Karpas-422 (cell line): ENCODE measurements around the gene HSD17B12. TPM values are rescaled to one million over a fixed set of nuclear protein-coding genes. Genes with fewer than 3 reads are reported as not detected.
A peak's percentile ranks its signal among the peaks of the same experiment; 100 is the strongest.

Experiments used
- DNase-seq: peaks from one replicate; pipeline ENCODE4 v3.0.0-alpha.2; 2015
- H2AFZ ChIP-seq: fragments of 200-600 bp; sonication (generic); 2 replicates; pipeline ENCODE4 v1.6.1; 2014; ENCODE audit warnings: antibody characterized with exemption, low read length, mixed read lengths
- H3K27ac ChIP-seq: fragments of 200-600 bp; sonication (generic); 2 replicates; pipeline ENCODE4 v1.5.1; 2014; ENCODE audit warnings: mild to moderate bottlenecking, low read length, moderate library complexity
- H3K27me3 ChIP-seq: fragments of 200-600 bp; sonication (generic); 2 replicates; pipeline ENCODE4 v1.6.1; 2014; ENCODE audit warnings: low read length, mixed read lengths
- H3K36me3 ChIP-seq: fragments of 200-600 bp; sonication (generic); 2 replicates; pipeline ENCODE4 v1.6.1; 2014; ENCODE audit warnings: low read length, mixed read lengths; ENCODE audit not compliant: insufficient read depth
- H3K4me1 ChIP-seq: fragments of 200-600 bp; sonication (generic); 2 replicates; pipeline ENCODE4 v1.6.1; 2014; ENCODE audit warnings: mild to moderate bottlenecking, low read length, mixed read lengths
- H3K4me2 ChIP-seq: fragments of 200-600 bp; sonication (generic); 2 replicates; pipeline ENCODE4 v1.6.1; 2014; ENCODE audit warnings: low read length, low read depth, mild to moderate bottlenecking; ENCODE audit not compliant: poor library complexity, severe bottlenecking
- H3K4me3 ChIP-seq: fragments of 200-600 bp; sonication (generic); 2 replicates; pipeline ENCODE4 v1.5.1; 2014; ENCODE audit warnings: mild to moderate bottlenecking, antibody characterized with exemption, low read length, mixed read lengths
- H3K79me2 ChIP-seq: fragments of 200-600 bp; sonication (generic); 2 replicates; pipeline ENCODE4 v1.6.1; 2014; ENCODE audit warnings: mild to moderate bottlenecking, low read length, mixed read lengths
- H3K9ac ChIP-seq: fragments of 200-600 bp; sonication (generic); 2 replicates; pipeline ENCODE4 v1.6.0; 2014; ENCODE audit warnings: low read length
- H3K9me2 ChIP-seq: fragments of 200-600 bp; sonication (generic), shearing (Covaris generic); replicated peaks from 2 replicates; pipeline ENCODE4 v1.6.0; 2014; ENCODE audit warnings: mild to moderate bottlenecking, low read length, moderate library complexity; ENCODE audit not compliant: insufficient read depth
- H3K9me3 ChIP-seq: fragments of 300-700, 200-600 bp; sonication (generic); 2 replicates; pipeline ENCODE4 v1.6.1; 2014; ENCODE audit warnings: low read length, mixed read lengths
- H4K20me1 ChIP-seq: fragments of 200-600 bp; sonication (generic); 2 replicates; pipeline ENCODE4 v1.6.1; 2014; ENCODE audit warnings: mild to moderate bottlenecking, antibody characterized with exemption, low read length, low read depth; ENCODE audit not compliant: insufficient read depth
- total RNA-seq: library from RNA; depleted of rRNA; stranded (reverse); fragments of >200 nt; shearing (Covaris generic); gene quantifications from 2 replicates; pipeline ENCODE4 v1.2.3, GENCODE V29; 2014; ENCODE audit warnings: low replicate concordance

HSD17B12 gene
- total RNA-seq, 1 experiment from 2014 or later = 355 TPM

DNA sequence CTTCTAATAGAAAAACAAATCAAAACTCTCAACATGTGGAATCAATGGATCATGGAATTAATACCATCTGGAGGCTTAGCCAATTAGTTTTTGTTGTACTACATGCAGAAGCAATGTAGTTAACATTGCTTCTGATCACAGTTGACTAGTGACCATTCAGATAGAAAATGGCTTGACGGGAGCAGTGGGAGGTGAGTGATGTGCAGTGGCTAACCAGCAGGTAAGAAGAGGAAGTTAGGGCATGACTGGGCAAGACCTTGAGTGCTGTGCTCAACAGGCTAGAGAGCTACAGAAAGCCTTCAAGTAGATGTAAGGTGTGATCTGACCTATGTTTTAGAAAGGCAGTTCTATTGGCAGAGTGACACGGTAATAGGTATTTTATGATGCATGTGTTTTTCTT is 139.4 kb downstream of the HSD17B12 start:
- no peak overlapping the region for H3K9ac ChIP-seq
- H3K9me2 ChIP-seq = no peaks in the 10 kb centered on the region
- no peak overlapping the region for H3K4me2 ChIP-seq
- H3K27ac ChIP-seq = no peak overlapping the region
- peaks cover 57% of the 10 kb centered on the region for H3K36me3 ChIP-seq
- no peaks in the 10 kb centered on the region for H3K27me3 ChIP-seq
- H3K4me3 ChIP-seq = no peak overlapping the region
- H3K9me3 ChIP-seq = no peaks in the 10 kb centered on the region
- H3K4me1 ChIP-seq = no peaks in the 10 kb centered on the region
- peaks cover 63% of the 10 kb centered on the region for H3K79me2 ChIP-seq
- no peaks in the 10 kb centered on the region for H4K20me1 ChIP-seq
- no peak overlapping the region for H2AFZ ChIP-seq
- DNase-seq = no peak

DNA sequence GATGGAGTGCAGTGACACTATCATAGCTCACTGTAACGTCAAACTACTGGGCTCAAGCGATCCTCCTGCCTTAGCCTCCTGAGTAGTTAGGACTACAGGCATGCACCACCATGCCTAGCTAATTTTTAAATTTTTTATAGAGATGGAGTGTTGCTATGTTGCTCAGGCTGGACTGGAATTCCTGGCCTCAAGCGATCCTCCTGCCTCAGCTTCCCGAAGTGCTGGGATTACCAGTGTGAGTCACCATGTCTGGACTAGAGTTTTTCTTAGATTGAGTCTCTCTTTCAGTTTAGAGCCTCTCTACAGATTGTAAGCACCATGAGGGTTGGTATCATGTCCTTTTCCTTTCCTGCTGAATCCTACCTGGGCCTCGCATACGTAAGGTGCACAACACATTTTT is 142.8 kb downstream of the HSD17B12 start:
- H3K9me3 ChIP-seq = no peaks in the 10 kb centered on the region
- no peaks in the 10 kb centered on the region for H3K9me2 ChIP-seq
- H3K27ac ChIP-seq = no peak overlapping the region
- H3K4me2 ChIP-seq = no peak overlapping the region
- H3K79me2 ChIP-seq = peaks cover 48% of the 10 kb centered on the region
- no peak for DNase-seq
- no peak overlapping the region for H2AFZ ChIP-seq
- H3K4me3 ChIP-seq = no peak overlapping the region
- peaks cover 44% of the 10 kb centered on the region for H3K36me3 ChIP-seq
- H3K4me1 ChIP-seq = peaks cover 8% of the 10 kb centered on the region
- no peak overlapping the region for H3K9ac ChIP-seq
- no peaks in the 10 kb centered on the region for H4K20me1 ChIP-seq
- no peaks in the 10 kb centered on the region for H3K27me3 ChIP-seq

DNA sequence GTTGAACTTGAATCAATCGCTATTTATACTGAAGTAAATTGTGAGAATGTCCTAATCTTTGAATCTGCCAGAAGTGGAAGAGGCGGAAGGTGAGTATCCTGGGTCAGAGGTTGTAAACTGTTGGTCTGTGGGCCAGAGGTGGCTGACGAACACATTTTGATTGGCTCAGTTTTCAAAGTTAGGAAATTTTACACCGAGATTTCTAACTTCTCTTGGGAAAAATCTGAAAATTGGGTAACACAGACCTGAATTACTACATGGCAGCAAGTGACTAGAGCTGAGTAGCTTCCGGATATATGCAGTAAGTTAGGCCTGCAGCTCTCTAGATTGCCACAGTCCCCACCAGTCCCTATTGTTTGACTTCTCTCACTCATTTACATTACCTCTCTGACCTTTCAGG is 143.3 kb downstream of the HSD17B12 start:
- H3K27ac ChIP-seq = no peak overlapping the region
- DNase-seq = no peak
- no peak overlapping the region for H3K9ac ChIP-seq
- H3K9me3 ChIP-seq = no peaks in the 10 kb centered on the region
- peaks cover 8% of the 10 kb centered on the region for H3K4me1 ChIP-seq
- peaks cover 40% of the 10 kb centered on the region for H3K36me3 ChIP-seq
- H3K4me3 ChIP-seq = no peak overlapping the region
- H2AFZ ChIP-seq = no peak overlapping the region
- no peaks in the 10 kb centered on the region for H3K9me2 ChIP-seq
- H4K20me1 ChIP-seq = no peaks in the 10 kb centered on the region
- peaks cover 47% of the 10 kb centered on the region for H3K79me2 ChIP-seq
- H3K27me3 ChIP-seq = no peaks in the 10 kb centered on the region
- no peak overlapping the region for H3K4me2 ChIP-seq

DNA sequence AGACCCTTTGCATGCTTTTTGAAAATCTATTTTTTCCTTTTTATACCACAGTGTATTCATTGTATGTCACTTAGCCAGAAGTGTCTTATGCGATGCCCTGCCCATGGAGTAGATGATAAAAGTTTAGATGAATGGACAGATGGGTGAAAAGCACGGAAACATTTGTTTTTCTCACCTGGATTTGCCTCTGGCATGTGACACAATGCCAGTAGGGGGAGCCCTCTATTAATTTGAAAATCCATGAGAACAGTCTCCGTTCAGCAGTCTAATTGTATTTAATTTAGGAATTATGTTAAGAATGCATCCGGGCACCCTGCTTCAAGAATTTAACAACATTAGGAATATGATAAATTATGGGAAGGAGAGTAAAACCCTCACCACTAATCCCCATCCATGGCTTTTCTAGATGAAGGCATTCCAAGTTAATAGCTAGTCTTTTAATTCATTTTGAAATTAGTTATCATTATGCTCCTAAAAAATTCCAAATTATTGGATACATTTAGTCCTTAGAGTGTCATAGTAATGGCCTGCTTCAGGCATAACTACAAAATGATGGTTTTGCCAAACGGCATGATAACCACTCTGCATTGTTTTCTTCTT is 144.8 kb downstream of the HSD17B12 start:
- no peaks in the 10 kb centered on the region for H3K9me2 ChIP-seq
- DNase-seq = peak; percentile 58
- no peak overlapping the region for H3K4me2 ChIP-seq
- H3K79me2 ChIP-seq = peaks cover 40% of the 10 kb centered on the region
- no peak overlapping the region for H3K4me3 ChIP-seq
- H4K20me1 ChIP-seq = no peaks in the 10 kb centered on the region
- peaks cover 28% of the 10 kb centered on the region for H3K36me3 ChIP-seq
- H3K27me3 ChIP-seq = no peaks in the 10 kb centered on the region
- no peak overlapping the region for H2AFZ ChIP-seq
- no peaks in the 10 kb centered on the region for H3K9me3 ChIP-seq
- H3K9ac ChIP-seq = no peak overlapping the region
- H3K4me1 ChIP-seq = peaks cover 8% of the 10 kb centered on the region
- H3K27ac ChIP-seq = no peak overlapping the region

DNA sequence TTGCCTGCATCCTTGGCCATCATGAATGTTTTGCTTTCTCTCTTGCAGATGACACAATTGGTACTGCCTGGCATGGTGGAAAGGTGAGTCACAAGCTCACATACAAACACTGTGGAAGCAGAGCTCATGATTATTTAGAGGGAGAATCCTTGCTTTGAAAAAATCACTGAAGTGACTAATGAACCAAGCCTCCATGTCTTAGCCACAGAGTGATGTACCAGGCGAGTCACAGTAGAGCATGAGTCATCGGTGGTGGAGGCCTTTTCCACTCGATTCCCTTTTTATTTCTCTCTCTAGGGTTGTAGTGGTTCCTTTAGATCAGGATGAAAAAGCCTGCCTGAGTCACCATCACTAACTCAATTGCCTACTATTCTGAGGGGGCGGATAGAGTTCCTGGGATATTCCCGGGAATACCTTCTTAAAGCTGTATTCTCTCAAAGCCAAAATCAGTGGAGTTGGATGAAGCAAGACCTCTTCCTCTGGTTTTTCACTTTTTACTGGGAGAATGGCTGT is 150.4 kb downstream of the HSD17B12 start:
- Histone ChIP-seq H3K27ac (no peak overlapping the region), H3K4me3 (no peak overlapping the region), H3K9me2 (no peaks in the 10 kb centered on the region), H3K4me2 (no peak overlapping the region), H2AFZ (no peak overlapping the region), H3K9ac (no peak overlapping the region), H3K36me3 (peaks cover 27% of the 10 kb centered on the region), H3K4me1 (peaks cover 19% of the 10 kb centered on the region), H3K27me3 (no peaks in the 10 kb centered on the region), H4K20me1 (no peaks in the 10 kb centered on the region), H3K9me3 (no peaks in the 10 kb centered on the region), H3K79me2 (peaks cover 43% of the 10 kb centered on the region)
- DNase-seq = no peak

DNA sequence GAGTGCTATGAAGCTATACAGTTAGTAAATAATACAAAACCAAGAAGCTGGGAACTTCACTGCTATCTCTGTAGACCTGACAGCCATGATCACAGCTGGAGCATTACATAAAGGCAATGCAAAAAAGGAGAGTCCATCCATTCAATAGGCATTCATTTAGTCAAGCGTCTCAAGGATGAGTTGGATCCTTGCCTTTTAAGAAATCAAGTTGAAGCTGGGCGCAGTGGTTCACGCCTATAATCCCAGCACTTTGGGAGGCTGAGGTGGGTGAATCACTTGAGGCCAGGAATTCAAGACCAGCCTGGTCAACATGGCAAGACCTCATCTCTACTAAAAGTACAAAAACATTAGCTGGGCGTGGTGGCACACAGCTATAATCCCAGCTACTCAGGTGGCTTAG is 152.0 kb downstream of the HSD17B12 start:
- no peak overlapping the region for H3K27ac ChIP-seq
- no peaks in the 10 kb centered on the region for H4K20me1 ChIP-seq
- no peaks in the 10 kb centered on the region for H3K9me3 ChIP-seq
- no peaks in the 10 kb centered on the region for H3K27me3 ChIP-seq
- no peak overlapping the region for H2AFZ ChIP-seq
- peaks cover 14% of the 10 kb centered on the region for H3K4me1 ChIP-seq
- peaks cover 21% of the 10 kb centered on the region for H3K36me3 ChIP-seq
- peaks cover 43% of the 10 kb centered on the region for H3K79me2 ChIP-seq
- no peaks in the 10 kb centered on the region for H3K9me2 ChIP-seq
- no peak overlapping the region for H3K9ac ChIP-seq
- no peak overlapping the region for H3K4me2 ChIP-seq
- DNase-seq = no peak
- no peak overlapping the region for H3K4me3 ChIP-seq

DNA sequence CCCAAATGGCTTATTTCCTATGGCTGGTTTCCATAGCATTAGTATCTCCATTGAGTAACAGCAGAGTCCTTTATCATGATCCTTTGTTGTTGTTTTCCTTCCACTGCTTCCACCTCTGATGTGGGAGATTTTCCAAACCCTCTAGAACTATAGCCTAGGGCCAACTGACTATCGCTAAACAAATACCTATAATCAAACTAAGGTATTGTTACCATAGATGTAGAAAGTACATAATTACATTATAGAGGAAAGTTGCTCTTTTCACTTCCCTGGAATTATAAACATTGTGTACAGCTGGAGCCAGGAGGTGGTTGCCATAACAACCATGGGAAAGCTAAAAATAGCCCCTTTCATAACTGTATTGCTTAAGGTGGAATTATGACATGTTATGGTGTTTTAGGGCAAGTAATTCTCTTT is 153.1 kb downstream of the HSD17B12 start:
- Histone ChIP-seq H3K9me3 (no peaks in the 10 kb centered on the region), H4K20me1 (no peaks in the 10 kb centered on the region), H3K27me3 (no peaks in the 10 kb centered on the region), H3K4me3 (no peak overlapping the region), H3K4me1 (peaks cover 11% of the 10 kb centered on the region), H3K9ac (no peak overlapping the region), H3K36me3 (peaks cover 29% of the 10 kb centered on the region), H2AFZ (no peak overlapping the region), H3K4me2 (no peak overlapping the region), H3K9me2 (no peaks in the 10 kb centered on the region), H3K27ac (no peak overlapping the region), H3K79me2 (peaks cover 52% of the 10 kb centered on the region)
- DNase-seq = no peak

DNA sequence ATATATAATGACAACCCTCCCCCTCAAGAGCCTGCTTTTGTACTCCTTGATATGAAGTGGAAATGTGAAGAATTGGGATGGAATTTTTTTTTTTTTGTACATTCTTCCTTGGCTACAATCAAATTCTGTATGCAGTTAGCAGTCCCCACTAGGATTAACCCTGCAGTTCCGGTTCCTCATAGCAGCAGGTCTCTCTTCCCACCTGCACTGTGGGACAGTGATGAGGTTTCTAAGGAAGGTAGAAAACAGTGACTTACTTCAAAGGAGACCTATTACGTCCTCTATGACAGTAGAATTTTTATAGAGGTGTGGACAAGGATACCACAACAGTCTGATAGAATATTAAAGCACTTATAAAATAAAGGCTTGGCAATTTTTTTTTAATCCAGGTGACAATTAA is 153.7 kb downstream of the HSD17B12 start:
- no peaks in the 10 kb centered on the region for H3K9me3 ChIP-seq
- peaks cover 54% of the 10 kb centered on the region for H3K79me2 ChIP-seq
- peaks cover 11% of the 10 kb centered on the region for H3K4me1 ChIP-seq
- no peak overlapping the region for H3K4me3 ChIP-seq
- peaks cover 34% of the 10 kb centered on the region for H3K36me3 ChIP-seq
- no peak for DNase-seq
- H3K27ac ChIP-seq = no peak overlapping the region
- no peaks in the 10 kb centered on the region for H3K27me3 ChIP-seq
- no peak overlapping the region for H3K4me2 ChIP-seq
- H3K9me2 ChIP-seq = no peaks in the 10 kb centered on the region
- H3K9ac ChIP-seq = no peak overlapping the region
- no peak overlapping the region for H2AFZ ChIP-seq
- no peaks in the 10 kb centered on the region for H4K20me1 ChIP-seq
